ENCODE measurements around the gene CLDN2. TPM values are rescaled to one million over a fixed set of nuclear protein-coding genes. Genes with fewer than 3 reads are reported as not detected.
"Not testable (repeated sequence)": the region's sequence is repeated elsewhere in the genome, so short reads cannot be mapped to it uniquely, and the experiment has no call there.

Gene CLDN2
- total RNA-seq, 2 experiments from 2014 or later, result not detected

DNA sequence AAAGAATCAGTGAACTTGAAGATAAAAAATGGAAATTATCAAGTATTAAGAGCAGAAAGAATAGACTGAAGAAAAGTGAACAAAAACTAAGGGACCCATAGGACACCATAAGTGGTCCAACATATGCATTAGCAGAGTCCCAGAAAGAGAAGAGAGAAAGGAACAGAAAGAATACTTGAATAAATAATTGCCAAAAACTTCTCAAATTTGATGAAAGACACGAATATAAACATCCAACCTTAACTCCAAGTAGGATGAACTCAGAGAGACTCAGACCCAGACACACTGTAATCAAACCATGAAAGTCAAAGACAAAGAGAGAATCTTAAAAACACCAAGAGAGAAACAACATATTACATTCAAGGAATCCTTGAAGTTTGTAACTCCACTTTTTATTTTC, 44.1 kb downstream of the CLDN2 start:
- CTCF ChIA-PET, result no interaction called here

DNA sequence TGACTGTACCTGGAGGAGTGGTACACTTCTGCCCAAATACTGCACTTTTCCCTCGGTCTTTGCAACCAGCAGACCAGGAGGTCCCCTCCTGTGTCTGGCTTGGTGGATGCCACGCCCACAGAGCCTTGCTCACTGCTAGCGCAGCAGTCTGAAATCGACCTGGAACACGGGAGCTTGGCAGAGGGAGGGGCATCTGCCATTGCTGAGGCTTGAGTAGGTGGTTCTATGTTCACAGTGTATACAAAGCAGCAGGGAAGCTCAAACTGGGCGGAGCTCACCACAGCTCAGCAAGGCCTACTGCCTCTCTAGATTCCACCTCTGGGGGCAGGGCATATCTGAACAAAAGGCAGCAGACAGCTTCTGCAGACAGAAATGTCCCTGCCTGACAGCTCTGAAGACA, 46.3 kb downstream of the CLDN2 start:
- H3K4me1 Mint-ChIP-seq; H3K27me3 Mint-ChIP-seq; H3K4me3 Mint-ChIP-seq; intact Hi-C loops (cut with DNase I, micrococcal nuclease); POLR2A ChIA-PET; H3K27ac Mint-ChIP-seq; ATAC-seq; H3K9me3 Mint-ChIP-seq (ENCODE audit: low read depth); DNase-seq: not testable (repeated sequence)
- CTCF ChIA-PET, result interaction anchor here (0.5 kb wide), 1 partner anchor 1573 kb away, joined by 3 read pairs; no protein-coding TSS in a partner anchor
- peaks cover 31% of the 10 kb centered on the region for H3K36me3 Mint-ChIP-seq (ENCODE audit: low read depth)

More for the DNA sequence above, 44.1 kb downstream of the CLDN2 start:
- ATAC-seq, result no peak
- H3K4me3 Mint-ChIP-seq, result no peak overlapping the region
- no peaks in the 10 kb centered on the region for H3K27me3 Mint-ChIP-seq
- no peaks in the 10 kb centered on the region for H3K4me1 Mint-ChIP-seq
- DNase-seq, result no peak
- POLR2A ChIA-PET, result no interaction called here
- intact Hi-C loops (cut with DNase I, micrococcal nuclease), result no loop called here
- H3K27ac Mint-ChIP-seq, result no peak overlapping the region
- peaks cover 27% of the 10 kb centered on the region for H3K36me3 Mint-ChIP-seq (ENCODE audit: low read depth)
- H3K9me3 Mint-ChIP-seq (ENCODE audit: low read depth), result peaks cover 3% of the 10 kb centered on the region

DNA sequence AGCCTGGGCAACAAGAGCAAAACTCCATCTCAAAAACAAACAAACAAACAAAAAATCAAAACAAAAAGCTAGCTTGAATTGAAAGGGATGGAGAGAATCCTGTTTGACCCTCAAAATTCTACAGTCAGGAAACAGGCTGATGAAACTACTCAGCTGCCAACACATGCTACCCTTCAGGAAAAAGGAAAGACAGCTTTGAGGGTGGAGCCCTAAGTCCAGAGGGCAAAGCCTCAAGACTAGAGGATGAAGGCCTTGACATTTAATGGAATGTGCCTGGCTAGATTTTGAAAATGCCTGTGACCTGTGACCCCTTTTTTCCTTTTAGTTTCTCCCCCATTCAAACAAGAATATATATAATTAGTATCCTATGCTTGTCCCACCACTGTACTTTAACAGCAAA, 52.7 kb downstream of the CLDN2 start:
- intact Hi-C loops (cut with DNase I, micrococcal nuclease), result no loop called here
- no peaks in the 10 kb centered on the region for H3K27me3 Mint-ChIP-seq
- no peak for DNase-seq
- peaks cover 3% of the 10 kb centered on the region for H3K9me3 Mint-ChIP-seq (ENCODE audit: low read depth)
- POLR2A ChIA-PET, result no interaction called here
- H3K36me3 Mint-ChIP-seq (ENCODE audit: low read depth), result peaks cover 25% of the 10 kb centered on the region
- CTCF ChIA-PET, result interaction anchor here (0.6 kb wide), 1 partner anchor 95 kb away, joined by 3 read pairs; no protein-coding TSS in a partner anchor
- H3K4me3 Mint-ChIP-seq, result no peak overlapping the region
- no peaks in the 10 kb centered on the region for H3K4me1 Mint-ChIP-seq
- no peak for ATAC-seq
- H3K27ac Mint-ChIP-seq, result no peak overlapping the region

DNA sequence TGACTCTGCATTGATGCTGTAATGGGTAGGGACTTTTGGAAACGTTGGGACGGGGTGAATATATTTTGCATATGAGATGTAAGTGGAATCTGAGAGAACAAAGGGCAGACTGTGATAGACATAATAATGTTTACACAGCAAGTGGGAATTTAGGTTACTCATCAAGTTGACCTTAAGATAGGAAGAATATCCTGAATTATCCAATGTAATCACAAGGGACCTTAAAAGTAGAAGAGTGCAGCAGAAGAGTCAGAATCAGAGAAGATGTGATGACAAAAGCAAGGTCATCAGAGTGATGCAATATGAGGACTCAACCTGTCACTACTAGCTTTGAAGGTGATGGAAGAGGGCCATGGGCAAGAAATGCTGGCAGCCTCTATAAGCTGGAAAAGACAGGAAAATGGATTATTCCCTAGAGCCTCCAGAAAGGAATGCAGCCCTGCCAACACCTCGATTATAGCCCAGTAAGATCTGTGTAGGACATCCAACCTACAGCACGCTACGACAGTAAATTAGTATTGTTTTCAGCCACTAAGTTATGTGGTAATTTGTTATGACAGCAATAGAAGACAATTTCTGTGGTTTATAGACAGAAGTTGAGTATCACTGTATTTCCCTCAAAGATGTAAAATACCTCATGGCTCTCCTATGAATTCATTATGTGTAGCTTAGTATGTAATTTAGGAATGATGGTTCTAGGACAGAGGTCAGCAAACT, 53.4 kb downstream of the CLDN2 start:
- intact Hi-C loops (cut with DNase I, micrococcal nuclease), result no loop called here
- Mint-ChIP-seq H3K4me3 (no peak overlapping the region), H3K36me3 (ENCODE audit: low read depth) (peaks cover 22% of the 10 kb centered on the region), H3K27me3 (no peaks in the 10 kb centered on the region), H3K9me3 (ENCODE audit: low read depth) (peaks cover 3% of the 10 kb centered on the region), H3K4me1 (no peaks in the 10 kb centered on the region), H3K27ac (no peak overlapping the region)
- ChIA-PET CTCF (no interaction called here), POLR2A (no interaction called here)
- DNase-seq, result no peak
- no peak for ATAC-seq

DNA sequence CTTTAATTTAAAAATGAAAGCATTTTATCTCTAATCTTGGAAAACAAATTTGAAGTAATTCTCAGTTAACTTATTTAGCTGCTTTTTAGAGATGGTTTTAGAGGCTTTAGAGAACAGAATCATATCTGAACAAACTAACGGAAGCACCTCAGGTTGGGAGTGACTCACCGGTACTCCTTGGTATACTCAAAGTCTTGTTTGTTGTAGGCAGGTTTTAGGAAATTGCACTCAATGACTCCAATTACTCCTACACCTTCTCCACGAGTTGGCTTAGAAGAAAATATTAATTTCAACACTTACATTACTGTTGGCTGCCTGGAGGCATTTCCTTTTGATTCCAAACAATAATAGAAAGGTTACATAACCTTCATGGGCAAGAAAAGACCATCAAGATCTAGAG, 56.2 kb downstream of the CLDN2 start:
- POLR2A ChIA-PET, result no interaction called here
- CTCF ChIA-PET, result no interaction called here

More for the DNA sequence above, 56.2 kb downstream of the CLDN2 start:
- Mint-ChIP-seq H3K27me3 (no peaks in the 10 kb centered on the region), H3K4me3 (no peak overlapping the region), H3K4me1 (no peaks in the 10 kb centered on the region), H3K36me3 (ENCODE audit: low read depth) (peaks cover 12% of the 10 kb centered on the region), H3K27ac (no peak overlapping the region), H3K9me3 (ENCODE audit: low read depth) (no peaks in the 10 kb centered on the region)
- intact Hi-C loops (cut with DNase I, micrococcal nuclease), result no loop called here
- DNase-seq (no peak), ATAC-seq (no peak)

Other genes with a start within 250 kb of the CLDN2 start
- not detected for gene RNF128, start 193.7 kb upstream of the CLDN2 start, total RNA-seq
- gene TBC1D8B, start 117.7 kb upstream of the CLDN2 start, total RNA-seq, result under 1 TPM; 0.82 to 0.88 TPM
- not detected for gene RIPPLY1, start 17.1 kb upstream of the CLDN2 start, total RNA-seq
- 1 to 10 TPM; 9.3 to 9.8 TPM for gene MORC4, start 79.8 kb downstream of the CLDN2 start, total RNA-seq
- 10 to 100 TPM; 12.0 to 12.2 TPM for gene RBM41, start 198.4 kb downstream of the CLDN2 start, total RNA-seq